Left forelimb (tissue), 1 donor: ENCODE data around the gene METTL25B.

Source experiments
- DNase-seq: peaks from one replicate; pipeline ENCODE4 v3.0.0-alpha.2; 2018; ENCODE audit warnings: low spot score

Gene METTL25B

DNA sequence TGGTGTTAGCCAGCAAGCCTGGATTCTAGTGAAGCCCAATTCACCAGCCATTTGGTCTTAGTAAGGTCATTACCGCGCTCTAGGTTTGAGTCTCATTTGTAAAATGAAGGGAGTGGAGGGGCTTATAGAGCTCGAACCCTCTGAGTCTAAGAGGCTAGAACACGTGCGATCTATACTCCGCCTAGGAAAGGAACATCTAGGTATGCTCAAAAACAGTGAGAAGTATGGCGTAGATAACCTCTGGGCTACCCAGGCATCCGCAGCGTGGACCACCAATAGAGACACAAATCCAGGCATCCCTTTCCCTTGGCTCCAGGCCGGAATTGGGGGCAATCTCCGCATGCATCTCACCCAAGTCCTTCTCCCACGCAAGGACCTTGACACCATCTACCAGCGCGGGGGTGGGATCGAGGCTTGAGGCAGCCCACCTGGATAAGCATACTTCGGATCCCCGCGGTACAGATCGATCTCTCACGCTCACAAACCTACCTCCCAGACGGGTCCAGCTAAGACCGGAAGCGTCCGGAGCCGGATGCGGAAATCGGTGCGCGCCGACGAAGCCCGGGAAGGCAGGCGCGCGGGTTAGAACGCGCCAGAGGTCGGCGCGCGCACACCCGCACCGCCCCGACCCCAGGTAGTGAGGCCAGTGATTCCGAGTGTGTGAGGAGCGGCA is at the start of gene METTL25B:
TSS of gene METTL25B (plus strand) at position 544 of the 673 bp plus-strand sequence. CDS start 636 bp downstream, outside the sequence.
- DNase-seq: no peak

DNA sequence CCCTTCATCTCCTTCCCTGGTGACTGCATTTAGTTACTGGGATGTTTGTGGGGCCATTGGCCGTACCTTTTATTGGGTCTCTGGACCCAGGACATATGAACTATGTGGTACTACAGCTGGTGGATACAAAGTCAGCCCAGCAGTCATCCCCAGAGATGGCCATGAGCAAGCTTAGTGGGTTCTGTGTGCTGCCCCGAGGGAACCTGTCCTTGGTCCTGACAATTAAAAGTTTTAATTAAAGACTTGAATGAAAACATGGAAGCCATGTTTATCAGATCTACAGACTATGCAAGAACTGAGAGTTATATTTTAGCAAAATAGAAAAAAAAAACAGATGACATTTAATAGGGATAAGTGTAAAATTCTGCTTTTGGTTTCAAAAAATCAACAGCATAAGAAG is 48.2 kb upstream of the METTL25B start:
- DNase-seq: no peak

DNA sequence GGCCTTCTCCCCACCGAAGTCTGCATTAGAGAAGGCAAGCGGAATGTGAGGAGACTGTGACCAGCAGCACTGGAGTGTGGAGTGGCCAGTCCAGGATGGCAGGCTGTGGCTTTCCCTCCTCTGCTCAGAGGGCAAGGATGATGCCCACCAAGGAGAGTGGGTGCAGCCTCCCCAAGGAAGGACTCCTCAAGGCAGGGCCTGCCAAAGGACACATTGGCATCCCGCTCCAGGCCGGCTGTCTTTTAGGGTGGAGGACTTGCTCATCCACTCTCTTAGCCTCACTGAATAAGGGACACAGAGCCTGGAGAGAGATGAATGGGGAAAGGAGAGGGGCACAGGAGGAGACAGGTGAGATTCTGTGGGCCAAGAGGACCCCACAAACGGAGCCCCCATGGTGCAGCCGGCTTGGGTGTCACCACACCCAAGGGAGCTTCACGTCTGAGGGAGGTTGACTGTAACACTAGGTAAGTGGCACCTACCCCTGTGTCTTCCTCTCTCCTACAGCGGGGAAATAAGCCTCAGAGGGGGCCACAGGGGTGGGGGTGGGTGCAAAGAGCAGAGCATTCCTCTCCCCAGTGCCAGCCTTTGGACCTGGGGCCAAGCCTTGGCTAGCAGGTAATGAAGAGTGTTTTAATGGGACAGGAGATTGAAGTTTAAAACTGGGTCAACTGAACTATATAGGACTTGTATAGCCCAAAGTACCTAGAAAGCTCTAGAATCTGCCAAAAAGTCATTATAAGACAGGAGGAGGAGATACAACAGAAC is 46.9 kb upstream of the METTL25B start:
- DNase-seq: no peak

DNA sequence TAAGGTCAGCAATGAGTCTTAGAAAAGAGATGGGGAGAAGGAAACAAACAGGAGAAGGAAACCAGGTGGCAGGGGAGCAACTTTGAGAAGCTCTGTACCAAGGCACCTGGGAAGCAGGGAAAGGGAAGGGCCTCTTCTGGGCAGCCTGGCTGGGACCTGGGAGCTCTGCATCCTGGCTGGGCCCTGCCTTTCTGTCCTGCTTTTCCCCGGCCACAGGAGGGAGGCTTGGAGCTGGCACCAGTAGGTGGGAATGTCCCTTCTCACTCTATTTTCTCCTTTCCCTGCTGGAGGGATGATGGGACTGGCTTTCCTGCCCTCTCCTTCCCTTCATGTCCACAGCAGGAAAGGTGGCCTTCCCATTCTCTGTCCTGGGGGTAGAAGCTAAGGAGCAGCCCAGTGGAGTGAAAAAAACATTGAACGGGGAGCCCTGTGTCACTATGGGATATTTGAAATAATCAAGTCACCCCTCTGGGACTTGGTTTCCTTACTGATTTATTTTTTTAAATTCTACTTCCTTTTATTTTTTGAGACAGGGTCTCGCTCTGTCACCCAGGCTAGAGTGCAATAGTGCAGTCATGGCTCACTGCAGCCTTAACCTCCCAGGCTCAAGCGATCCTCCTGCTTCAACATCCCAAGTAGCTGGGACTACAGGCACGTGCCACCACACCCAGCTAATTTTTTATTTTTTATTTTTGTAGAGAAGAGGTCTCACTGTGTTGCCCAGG is 45.9 kb upstream of the METTL25B start:
- DNase-seq: no peak

DNA sequence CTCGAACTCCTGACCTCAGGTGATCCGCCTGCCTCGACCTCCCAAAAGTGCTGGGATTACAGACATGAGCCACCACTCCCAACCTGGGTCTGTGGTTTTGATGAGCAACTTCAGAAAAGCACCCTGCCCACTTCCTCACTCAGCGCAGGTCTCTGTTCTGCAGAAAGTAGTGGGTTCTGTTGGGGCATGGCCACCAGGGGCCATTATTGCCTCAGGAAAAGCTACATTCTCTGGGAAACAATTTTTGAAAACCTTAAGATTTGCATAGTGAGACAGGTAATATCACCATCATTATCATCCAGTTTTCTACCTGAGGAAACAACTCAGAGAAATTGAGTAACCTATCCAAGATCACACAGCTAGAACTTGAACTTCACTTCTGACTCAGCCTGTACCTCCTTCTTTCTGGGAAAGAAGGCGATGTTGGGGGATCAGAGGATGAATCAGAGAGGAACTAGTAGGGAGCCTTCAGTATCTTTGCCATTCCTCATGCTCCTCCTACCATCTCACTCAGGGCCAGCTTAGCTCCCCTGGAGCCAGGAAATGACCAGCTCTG is 44.0 kb upstream of the METTL25B start:
- DNase-seq: no peak

DNA sequence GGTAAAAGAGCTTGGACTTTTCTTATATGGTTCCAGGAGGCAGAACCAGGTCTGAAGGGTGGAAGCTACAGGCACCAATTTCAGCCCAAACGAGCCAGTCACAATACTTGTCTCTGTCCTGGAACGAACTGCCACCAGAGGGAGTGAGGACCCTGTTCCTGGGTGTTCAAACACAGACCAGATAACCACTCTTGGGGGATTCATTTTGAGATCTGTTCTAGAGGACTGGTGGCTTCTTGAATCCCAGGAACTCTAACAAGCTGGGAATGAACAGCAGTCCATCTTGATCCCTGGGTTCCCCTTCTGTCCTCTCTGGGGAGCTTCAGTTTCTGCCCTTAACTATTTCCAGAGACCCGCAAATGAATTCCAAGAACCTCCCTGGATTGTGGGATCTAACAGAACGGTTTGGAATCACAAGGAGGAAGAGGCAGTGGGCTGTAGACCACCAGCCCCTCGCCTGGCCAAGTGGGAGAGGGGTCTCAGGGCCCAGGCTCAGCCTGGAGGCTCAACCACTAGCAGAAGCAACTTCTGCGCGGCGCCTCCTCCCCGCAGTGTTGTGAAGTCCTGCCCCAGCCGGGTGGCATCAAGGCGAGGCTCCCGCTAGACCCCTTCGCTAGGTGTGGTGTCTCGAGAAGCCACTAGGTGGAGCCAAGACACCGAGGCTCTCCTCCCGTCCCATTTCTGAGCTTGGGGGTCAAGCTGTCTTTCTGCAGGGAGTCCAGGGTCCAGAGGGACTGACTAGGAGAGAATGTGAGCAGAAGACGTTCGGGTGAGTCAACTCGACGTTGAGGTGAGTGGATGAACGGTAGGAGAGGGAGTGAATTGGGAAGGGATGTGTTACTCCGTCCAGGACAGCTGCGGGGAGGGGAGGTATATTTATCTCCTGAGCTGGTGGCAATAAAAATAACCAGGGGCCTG is 39.0 kb upstream of the METTL25B start:
- no peak for DNase-seq

DNA sequence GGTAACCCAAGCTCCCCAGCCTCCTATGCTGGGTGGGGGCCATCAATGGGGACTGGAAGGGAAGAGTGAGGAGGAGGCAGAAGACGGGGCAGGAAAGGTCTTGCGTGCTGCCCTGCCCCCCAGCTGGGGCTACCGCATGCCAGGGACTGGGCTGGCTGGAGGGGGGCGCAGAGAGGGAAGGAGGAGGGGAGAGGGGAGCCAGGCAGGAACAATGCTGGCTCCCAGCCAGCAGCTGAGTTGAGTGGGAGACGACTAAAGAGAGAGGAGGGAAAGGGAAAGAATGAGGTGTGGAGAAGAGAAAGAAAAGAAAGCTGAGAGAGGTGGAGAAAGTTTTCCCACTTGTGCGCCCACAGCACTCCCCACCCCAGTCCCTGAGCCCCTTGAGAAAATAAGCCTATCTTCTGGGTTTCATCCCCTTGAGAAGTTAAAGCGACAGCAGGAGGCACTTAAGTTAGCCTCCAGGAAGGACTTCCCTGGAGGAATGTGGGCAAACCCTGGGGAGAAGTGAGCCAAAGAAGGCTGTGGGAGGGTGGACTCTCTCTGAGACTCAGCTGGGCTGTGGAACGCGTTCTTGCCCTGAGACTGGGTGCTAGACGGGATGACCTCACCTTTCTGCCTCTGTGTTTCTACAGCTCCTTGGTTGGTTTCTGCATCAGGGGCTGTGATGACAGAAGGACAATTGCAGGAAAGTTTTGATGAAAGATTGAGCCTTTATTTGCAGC is 38.2 kb upstream of the METTL25B start:
- DNase-seq: no peak

DNA sequence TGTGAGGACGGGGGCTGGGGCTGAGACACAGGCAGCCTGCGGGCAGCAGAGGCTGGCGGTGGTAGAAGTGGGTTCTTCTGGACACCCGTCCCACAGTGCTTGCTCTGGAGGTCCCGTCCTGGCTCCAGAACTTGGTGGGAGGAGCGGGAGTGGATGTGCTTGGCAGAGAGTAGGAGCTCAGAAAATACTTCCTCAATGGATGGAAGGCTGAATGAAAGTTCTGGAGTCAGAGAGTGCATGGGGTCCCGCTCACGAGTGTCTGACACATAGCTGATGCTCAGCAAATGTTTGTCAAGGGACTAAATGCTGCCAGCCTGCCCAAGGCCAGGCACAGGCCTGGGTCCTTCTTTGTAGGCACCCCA is 37.6 kb upstream of the METTL25B start:
- no peak for DNase-seq

DNA sequence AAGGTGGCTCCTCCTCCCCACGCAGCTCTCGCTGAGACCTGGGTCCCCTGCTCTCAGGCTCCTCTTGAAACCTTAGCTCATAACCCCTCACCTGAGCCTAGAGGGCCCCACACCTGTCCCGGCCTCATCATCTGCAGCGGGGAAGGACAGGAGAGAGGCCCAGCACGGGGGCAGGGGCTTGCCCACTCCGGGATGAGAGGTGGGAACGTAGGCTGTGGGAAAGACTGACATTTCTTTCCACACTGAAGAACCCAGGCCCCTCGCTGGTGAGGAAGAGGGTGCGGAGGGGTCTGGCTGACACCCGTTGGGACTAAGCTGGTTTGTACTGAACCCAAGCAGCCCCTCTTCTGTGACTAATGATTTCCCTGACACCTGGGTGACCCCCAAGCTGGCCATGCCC is 37.1 kb upstream of the METTL25B start:
- DNase-seq: no peak

DNA sequence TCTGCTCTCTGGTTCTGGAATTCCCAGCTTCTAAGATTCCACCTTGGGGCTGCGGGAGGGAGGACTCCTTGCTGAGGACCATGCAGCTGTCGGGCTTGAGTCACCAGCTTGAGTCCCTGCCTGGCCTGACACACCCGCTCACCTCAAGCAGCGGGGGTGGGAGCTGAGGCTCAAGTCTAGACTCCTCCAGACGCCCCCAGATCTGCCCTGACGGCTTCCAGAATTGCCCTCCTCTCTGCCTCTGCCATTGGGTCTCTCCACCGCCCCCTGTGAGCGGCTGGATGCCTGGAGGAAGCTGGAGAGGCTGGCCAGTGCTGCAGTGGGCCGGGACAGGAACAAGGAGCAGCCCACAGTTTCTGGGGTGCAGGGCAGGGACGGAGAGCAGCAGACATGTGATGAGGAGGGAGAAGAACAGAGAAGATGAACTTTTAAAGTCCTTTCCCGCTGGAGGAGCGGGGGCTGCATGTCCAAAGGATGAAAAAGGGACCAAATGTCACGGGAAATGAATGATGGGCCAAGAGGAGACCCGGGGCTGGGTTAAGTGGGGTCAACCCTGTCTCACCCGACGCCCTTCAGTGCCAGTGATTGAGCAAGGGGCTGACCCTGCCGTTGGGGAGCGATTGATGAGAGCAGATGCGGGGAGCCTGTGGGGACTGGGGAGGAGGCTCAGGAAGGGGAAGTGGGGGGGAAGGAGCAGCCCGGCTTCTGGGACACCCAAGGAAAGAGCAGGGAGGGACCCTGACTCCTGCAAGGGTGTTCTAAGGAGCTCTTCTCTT is 36.4 kb upstream of the METTL25B start:
- DNase-seq: no peak

DNA sequence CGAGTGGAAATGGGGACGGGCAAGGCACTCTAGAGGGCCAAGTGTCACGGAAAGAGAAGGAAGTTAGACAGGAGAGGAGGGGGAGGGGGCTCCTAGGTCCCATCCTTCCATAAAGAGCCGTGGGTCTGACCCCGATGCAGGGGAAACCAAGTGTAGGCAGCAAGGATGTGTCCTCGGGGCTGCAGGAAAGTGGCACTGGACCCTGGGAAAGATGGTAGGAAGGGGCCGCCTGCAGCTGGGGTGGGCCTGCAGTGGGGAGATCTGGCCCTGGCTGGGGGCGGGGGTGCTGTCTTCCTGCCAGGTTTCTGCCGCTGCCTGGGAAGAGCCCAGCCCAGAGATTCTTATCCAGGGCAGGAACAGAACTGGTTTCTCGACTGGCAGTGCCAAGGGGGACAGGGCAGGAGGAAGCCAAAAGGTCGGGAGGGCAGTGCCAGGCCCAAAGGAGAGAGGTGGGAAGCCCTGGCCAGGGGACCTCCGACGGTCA is 35.8 kb upstream of the METTL25B start:
- no peak for DNase-seq

DNA sequence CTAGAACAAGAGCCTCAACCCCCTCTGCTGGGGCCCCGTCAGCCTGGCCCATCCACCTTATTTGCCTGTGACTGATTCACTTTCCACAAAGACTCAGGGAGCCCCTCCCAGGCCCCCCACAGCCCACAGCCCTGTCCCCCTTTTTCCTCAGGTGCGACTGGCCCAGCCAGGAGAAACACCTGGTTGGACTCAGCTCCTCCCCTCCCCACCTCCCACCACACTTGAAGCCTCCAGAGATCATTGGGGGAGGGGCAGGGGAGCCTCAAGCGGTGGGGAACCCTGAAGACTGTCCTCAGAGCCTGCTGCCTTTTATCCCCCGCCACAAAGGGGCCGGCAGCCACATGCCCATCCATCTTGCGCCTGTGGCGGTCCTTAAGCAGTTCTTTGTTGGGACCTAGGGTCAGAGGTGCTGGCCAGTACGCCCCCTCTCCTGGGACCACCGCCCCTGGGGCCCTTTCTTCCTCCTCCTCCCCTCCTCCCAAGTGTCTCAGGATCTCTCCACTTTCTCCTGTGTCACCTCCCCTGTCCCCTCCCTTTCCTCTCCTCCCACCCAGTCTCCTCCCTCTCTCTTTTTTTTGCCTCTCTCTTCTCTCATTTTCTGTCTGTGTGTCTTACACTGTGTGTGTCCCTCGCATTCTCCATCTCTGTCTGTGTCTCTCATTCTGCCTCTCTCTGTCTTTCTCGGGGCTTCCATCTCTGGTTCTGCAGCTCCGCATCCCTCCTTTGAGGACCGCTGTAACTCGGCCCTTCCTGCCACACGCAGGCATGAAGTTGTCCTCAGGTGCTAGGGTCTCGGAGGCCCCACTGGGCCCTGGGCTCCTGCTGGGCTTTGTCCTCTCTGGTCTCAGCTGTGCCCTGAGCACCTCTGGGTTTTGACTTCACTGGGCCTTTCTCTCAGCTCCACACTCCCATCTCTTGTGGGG is 35.1 kb upstream of the METTL25B start:
- DNase-seq: no peak

DNA sequence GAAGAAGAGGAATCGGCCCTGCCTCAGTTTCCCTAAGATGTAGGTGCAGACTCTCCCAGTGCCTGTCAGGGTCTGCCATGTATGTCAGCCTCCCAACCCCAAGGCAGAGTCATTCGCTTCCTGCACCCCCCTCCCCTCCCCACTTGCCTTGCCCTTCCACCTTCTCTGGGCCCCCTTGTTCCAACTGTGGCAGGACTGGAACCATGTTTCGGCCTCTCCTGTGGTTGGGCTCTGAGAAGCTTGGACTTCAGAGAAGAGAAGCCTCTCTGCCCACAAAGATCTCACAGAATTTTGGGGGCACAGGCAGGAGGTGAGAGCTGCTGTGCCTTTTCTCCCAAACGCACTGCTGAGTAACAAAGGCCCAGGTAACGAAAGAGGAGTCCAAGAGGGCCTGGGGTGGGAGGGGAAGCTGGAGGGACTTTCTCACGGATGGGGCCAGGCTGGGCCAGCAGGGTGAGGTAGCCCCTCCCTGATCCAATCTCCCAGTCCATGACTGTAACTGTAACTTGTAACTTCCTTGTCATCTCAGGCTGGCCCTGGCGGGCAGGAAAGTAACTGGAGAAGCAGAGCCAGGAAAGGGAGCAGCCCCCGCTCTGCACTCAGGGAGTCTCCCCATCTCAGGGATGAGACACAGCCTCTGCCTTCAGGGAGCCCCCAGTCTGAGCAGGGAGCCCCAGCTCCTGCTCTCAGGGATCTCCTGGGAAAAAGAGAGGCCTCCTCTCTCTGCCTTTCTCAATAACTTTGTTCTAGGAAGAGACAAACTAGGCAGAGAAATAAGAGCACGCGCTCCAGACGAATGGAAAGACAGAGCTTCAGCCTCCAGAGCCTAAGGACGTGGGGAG is 34.2 kb upstream of the METTL25B start:
- peak; percentile 57 for DNase-seq

DNA sequence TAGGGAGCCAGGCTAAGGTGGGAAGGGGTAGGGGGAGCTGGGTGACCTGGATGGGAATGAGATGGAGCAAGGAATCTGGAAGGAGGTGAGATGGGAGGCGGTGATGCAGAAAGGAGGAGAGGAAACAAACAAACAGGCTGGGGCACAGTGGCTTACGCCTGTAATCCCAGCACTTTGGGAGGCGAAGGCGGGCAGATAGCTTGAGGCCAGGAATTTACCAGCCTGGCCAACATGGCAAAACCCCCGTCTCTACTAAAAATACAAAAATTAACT is 33.6 kb upstream of the METTL25B start:
- DNase-seq: no peak

DNA sequence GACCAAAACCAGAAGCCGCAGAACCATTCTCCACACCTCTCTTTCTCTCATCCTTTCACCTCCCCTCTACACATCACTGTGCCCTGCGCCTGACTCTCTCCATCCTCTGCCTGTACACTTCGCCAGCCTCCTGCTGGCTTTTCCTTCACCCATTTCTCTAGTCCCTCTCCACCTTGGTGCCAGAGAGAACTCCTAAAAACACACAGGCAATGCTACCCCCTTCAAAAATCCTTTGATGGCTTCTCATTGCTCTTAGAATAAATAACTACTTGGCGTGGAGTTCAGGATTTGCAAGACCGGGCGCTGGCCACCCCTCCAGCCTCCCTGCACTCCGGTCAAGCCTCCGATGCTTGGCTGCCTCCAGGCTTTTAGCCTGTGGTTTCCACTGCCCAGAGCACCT is 31.5 kb upstream of the METTL25B start:
- DNase-seq: peak; percentile 46

DNA sequence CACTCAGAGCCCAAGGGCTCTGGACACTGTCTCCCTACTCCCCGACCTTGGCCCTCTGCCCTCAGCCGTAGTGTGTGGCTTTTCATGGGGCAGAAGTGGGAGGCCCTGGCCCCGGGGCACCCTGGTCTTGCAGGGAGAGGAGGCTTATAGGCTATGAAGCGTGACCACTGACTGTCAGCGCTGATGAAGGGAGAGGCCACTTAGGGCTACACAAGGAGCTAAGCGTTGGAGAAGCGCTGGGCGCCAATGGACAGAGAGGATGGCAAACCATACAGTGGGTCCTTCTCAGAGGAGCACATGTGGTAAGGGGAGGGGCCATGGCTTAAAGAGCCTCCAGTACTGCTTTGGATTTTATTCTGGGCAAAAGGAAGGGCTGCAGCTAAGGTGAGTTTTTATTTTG is 30.8 kb upstream of the METTL25B start:
- DNase-seq: no peak

DNA sequence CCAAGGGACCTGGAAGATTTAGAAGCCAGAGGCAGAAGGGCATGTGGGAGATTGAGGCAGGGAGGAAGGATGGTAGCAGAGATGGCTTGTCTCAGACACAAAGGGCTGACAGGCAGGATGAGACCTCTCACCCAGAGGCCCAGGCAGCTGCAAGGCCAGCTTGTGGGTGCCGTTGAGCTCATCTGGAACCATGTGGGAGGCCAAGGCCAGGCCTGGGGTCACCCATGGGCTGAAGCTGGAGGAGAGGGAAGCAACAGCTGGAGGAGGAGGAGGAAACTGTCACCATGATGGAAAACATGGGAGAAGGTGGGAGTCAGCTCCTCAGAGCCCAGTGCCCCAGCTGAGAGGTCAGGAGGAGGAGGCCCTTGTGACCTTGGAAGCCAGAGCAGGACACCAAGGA is 29.3 kb upstream of the METTL25B start:
- DNase-seq: no peak
